GM12875 (cell line): ENCODE results near the gene TSHZ2.

Experiments used
- H3K4me3 ChIP-seq: one replicate; pipeline ENCODE4 v1.5.1; 2011; ENCODE audit warnings: low read depth, low read length, control low read depth
- TF ChIP-seq, protein P1 (sequence below): IDR thresholded peaks from 2 replicates; pipeline ENCODE4 v1.5.1; 2011; ENCODE audit warnings: low read depth, mild to moderate bottlenecking, control low read depth, inconsistent platforms, low read length, moderate library complexity, borderline replicate concordance; ENCODE audit not compliant: insufficient read depth

The TSHZ2 gene

DNA sequence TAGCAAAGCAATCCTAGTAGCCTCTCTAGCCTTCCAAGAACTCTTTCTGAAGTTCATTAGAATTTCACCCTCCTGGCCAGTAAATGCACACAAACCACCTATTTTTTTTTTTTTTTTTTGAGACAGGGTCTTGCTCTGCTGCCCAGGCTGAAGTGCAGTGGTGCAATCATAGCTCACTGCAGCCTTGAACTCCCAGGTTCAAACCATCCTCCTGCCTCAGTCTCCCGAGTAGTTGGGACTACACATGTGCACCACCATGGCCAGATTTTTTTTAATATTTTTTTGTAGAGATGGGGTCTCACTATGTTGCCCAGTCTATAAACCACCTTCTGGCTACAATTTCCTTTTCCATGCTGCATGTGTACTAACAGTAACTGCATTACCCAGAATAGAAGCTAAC, 320.2 kb downstream of the TSHZ2 start:
- TF ChIP-seq, protein P1, sequence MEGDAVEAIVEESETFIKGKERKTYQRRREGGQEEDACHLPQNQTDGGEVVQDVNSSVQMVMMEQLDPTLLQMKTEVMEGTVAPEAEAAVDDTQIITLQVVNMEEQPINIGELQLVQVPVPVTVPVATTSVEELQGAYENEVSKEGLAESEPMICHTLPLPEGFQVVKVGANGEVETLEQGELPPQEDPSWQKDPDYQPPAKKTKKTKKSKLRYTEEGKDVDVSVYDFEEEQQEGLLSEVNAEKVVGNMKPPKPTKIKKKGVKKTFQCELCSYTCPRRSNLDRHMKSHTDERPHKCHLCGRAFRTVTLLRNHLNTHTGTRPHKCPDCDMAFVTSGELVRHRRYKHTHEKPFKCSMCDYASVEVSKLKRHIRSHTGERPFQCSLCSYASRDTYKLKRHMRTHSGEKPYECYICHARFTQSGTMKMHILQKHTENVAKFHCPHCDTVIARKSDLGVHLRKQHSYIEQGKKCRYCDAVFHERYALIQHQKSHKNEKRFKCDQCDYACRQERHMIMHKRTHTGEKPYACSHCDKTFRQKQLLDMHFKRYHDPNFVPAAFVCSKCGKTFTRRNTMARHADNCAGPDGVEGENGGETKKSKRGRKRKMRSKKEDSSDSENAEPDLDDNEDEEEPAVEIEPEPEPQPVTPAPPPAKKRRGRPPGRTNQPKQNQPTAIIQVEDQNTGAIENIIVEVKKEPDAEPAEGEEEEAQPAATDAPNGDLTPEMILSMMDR, result no peak
- H3K4me3 ChIP-seq, result no peak overlapping the region

DNA sequence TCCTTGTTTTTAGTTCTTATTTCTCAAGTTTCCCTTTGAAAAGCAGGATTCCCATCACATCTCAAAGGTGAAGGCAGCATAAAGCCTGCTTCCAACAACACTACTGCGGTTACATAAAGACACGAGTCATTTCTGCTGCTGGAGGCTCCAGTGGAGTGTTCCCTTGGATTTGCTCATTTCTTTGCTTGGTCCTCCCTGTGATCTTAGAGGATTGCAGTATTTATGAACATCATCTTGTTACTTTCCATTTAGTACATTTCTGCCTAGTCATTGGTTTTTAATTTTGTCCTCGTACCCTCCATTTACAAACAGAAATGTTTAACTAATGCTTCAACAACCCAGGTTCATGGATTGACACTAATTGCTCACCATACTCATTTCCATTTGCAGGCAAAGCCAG, 322.6 kb downstream of the TSHZ2 start:
- no peak overlapping the region for H3K4me3 ChIP-seq
- TF ChIP-seq, protein P1, result no peak

DNA sequence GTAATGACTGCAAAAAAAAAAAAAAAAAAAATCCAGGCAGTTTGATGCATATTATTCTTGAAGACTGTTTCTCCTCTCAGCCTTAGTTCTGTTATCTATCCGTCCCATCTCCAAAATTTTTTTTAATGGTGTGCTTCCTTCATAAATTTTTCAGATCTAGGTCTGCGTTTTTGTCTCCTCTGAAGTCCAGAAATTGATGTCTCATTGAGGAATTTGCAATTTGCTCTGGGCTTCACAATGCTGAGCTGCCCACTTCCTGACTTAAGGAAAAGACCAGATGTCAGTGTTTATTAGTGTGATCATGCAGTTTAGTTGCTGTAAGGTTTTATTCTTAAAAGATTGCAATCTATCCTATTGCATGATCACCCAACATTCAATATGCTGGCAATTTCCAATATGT, 323.9 kb downstream of the TSHZ2 start:
- TF ChIP-seq, protein P1, result no peak
- no peak overlapping the region for H3K4me3 ChIP-seq

DNA sequence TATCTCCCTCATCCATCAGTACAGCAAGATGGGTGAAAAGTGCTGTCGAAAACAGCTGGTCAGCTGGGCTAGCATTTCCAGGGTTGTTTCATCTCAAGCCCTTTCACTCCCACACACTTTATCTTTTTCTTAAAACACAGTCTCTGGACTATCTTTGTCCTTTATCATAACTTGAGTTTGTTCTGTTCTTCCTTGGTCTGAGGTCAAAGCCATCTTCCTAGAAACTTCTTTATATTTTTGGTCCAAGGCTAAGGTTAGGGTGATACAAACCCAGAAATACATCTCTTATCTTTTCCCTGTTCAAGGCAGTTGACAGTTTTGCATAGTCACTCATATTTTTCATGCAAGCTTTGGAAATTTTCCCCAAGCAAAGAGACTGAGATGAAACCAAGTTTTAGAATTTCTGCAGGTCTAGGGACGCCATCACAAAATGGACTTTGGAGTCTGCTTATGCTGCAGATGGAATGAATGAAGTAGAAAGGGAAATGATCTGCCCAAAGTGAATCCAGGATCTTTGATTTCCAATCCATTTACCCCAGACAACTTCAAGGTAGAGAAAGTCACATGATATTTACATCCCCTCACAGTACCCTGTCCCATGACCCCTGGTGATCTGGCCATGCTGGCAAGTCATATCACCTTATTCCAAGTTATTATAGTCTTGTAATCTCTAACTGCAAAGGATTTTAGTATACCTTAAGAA, 324.4 kb downstream of the TSHZ2 start:
- TF ChIP-seq, protein P1, result no peak
- H3K4me3 ChIP-seq, result no peak overlapping the region

DNA sequence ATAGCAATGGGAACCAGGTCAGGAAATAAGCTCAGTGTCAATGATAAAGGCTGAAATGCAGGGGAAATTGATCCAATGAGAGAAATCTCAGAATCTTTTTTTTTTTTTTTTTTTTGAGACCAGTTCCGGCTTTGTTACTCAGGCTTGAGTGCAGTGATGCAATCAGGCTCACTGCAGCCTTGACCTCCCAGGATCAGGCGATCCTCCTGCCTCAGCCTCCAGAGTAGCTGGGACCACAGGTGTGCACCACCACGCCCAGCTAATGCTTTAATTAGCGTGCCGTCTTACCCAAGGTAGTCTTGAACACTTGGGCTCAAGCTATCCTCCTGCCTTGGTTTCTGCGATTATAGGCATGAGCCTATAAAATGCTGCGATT, 325.0 kb downstream of the TSHZ2 start:
- no peak overlapping the region for H3K4me3 ChIP-seq
- TF ChIP-seq, protein P1, result no peak

DNA sequence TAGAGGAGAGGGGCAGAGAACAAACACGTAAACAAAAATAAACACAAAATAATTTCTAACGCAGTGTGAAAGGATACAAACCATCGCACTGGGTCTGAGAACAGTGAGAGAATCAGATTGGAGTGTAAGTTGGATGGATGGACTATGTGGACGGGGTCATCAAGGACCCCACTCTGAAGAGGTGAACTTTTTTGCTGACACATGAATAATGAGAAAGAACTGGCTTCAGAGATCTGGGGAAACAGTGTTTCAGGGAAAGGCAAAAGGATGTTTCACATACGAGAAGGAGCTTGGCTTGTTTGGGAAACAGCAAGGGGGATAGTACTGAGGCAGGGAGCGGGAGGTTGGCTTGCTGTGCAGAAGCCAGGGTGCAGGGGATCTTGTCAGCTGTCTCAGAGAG, 326.1 kb downstream of the TSHZ2 start:
- H3K4me3 ChIP-seq, result no peak overlapping the region
- TF ChIP-seq, protein P1, result no peak

DNA sequence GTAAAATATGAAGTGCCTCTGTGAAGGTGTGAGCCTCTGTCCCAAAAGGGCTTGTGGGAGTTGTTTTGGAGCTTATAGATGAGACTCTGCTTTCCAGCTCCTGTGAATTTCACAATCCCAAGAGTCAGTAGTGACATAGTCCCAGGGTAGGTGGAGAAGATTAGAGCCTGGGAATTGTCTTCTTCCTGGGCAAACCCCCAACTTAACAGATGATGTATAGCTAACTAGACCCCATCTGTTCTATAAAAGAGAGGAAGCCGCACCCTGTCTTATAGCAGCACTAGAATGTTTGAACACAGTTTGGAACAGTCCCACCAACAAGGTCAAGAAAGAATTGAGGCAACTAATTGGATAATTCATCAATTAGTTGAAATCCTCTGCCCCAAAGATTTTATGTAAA, 326.8 kb downstream of the TSHZ2 start:
- no peak overlapping the region for H3K4me3 ChIP-seq
- TF ChIP-seq, protein P1, result no peak
